CD4-positive, alpha-beta T cell treated with Interferon alpha-2 for 1 hour (primary cell): ENCODE data around the gene CRYM.

Source experiments
- DNase-seq, 2 donors: peaks; one replicate each; pipeline ENCODE4 v3.0.0-alpha.2; 2020 to 2022

CRYM gene

DNA sequence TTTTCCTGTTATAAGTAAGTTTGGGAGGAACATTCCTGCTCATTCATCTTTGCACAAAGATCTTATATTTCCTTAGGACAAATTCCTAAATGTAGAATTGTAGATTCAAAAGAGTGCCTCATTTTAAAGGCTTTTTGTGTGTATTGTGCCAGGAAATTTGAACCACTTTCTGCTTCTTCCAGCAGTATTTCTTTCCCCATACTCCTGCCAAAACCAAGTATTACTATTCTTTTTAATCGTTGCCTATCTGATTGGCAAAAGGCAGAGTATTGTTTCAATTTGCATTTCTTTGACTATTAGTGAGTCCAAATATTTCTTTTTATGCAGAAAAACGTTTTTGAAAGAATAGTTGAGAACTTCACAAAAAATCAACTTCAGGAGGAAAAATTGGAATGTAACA lies 35.3 kb downstream of the CRYM start:
- DNase-seq: no peak

DNA sequence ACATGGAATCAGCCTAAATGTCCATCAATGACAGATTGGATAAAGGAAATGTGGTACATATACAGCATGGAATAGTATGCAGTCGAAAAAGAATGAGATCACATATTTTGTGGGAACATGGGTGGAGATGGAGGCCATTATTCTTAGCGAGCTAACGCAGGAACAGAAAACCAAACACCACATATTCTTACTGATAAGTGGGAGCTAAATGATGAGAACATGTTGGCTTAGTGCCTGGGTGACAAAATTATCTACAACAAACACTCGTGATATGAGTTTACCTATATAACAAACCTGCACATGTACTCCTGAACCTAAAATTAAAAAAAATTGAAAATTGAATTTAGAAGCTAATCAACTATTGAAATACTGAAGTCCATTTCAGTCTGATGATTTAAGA lies 38.4 kb downstream of the CRYM start:
- no peak for DNase-seq

DNA sequence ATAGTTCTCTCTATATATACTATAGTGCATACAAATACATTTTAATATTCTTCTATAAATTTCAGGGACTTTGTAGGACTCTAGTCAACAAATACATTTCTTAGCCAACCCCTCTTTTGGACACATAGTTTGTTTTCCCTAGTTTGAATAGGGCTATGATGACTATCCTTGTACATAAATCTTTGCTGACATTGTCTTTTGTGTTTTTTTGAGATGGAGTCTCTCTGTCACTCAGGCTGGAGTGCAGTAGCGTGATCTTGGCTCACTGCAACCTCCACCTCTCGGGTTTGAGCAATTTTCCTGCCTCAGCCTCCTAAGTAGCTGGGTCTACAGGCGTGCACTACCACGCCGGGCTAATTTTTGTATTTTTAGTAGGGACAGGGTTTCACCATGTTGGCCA lies 41.3 kb downstream of the CRYM start:
- DNase-seq: no peak

DNA sequence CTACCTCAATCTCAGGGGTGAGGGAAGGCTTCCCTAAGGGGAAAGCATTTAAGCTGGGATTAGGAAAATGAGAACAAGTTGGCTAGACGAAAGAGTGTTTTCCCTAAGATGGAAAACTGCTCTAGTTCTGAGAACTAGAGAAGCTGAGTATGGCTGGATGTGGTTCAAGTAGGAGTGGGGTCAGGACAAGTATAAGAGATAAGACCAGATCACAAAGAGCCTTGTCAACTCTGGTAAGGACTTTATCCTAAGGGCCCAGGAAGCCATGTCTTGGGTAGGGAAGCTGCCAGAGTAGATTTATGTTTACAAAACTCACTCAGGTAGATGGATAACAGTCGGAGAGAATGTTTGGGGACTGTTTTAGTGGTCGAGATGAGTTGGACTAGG lies 42.9 kb downstream of the CRYM start:
- no peak for DNase-seq

DNA sequence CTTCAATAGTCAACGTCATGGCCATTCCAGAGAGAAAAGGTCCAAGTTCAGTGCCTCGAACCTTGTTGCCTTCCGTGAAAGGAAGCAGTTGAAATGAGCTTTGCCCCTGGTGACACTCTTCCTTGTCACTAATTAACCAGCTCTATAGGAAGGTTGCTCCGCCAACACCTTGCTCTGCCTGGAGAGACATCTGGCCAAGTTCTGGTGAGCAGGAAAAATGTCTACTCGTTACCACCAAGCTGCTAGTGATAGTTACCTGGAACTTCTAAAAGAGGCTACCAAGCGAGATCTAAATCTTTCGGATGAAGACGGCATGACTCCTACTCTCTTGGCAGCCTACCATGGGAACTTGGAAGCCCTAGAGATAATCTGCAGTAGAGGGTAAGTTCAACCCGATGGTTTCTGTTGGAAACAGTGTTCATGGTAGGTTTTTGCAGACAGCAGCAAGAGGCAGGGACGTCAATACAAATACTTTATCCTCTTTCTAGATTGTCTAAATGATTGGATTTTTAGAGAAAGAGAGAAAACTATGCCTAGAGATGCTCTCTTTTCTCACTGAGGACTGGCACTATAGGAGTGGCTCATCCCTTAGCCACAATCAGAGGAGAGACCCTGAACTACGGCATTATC lies 44.5 kb downstream of the CRYM start, which contains the start of gene ANKS4B:
Gene ANKS4B (plus strand): TSS at position 179 of the 630 bp plus-strand sequence. CDS start 39 bp downstream, at position 218.
- DNase-seq: no peak

DNA sequence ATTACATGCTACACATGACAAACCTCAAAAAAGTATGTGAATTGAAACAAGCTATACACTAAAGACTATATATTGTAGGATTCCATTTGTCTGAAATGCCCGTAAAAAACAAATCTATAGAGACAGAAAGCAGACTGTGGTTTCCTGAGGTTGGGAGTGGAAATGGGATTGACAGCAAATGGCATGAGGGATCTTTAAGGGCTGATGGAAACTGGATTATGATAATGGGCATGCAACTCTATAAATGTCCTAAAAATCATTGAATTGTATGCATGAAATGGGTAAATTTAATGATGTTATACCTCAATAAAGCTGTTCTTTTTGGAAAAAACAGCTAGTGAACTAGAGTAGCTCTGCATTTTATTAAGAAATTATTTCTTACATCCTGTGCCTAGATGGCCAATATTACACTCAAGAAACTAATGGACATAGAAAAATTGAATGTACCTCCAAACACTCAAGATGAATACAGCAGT lies 45.0 kb downstream of the CRYM start:
- no peak for DNase-seq

DNA sequence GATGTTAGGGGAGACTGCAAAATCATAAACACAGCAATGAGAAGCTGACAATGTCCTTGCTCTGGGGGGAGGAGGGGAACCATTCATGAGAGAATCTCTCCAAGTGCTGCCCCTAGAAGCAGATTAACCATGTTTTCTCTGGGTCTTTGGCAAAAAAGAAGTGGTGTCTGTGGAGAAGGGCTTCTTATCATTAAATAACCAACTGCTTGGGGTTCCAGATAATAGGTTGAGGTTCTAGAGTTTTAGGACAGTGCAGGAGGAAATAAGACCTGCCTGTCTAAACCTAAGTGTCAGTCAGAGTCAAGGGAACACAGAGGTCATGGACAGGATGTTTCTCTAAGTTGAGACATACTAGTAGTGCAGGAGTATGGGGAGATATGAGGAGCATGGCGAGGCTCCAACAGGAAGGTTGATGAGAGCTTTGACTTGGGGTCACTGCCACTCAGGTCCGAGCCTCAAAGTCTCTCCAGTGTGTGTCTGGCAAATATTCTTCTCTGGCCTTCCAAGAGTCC lies 49.7 kb downstream of the CRYM start:
- DNase-seq: no peak

DNA sequence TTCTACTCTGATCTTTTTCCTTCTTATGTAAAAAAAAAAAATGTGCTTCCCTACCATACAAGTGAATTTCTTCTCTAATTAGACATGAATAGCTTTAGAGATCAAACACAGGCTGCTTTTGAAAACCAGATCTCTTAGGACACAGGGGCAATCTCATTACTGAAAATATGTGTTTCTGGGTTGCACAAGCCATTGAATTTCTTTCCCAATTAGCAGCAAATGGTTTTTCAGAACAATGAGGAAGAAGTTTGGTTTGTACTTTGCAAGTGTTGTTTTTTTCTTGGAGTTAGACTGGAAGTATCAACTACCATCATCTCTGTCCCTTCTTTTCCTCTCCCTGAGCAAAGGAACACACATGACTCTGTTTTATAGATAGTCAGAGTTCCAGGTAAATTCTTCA lies 50.2 kb downstream of the CRYM start:
- no peak for DNase-seq

DNA sequence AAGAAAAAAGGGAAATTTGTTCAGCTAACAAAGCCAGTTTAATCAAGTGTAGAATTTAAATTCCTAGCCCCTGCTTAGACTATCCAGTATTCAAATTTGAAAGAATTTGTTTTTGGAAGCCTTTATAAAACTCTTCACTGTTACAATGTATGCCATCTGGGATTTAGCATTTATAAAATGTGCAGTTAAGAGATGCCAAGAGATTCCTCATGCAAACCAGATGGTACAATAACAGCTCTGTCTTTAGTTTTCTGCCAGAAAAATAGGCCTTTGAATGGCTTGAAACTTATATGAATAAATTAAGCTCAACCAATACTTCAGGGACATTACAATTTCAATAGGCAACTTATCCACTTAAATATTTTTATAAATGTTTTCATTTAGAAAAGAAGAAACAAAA lies 51.3 kb downstream of the CRYM start:
- DNase-seq: no peak

DNA sequence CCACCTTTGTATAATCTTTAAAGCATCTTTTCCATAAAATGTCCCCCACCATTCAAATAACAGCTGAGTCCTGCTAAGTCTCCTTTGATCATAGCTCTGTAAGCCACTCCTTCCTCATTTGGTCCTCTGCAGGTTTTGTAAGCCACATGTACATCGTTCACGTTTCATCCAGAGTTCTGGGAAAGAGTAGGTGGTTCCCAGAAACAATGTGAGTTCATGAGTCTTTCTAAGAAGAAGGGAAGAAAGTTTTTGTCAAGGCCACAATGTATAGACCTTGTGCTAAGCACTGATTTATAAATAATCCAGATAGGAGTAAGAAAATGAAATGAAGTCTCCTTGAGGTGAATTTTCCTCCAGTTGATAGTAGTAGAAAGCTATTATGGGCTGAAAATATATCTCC lies 53.3 kb downstream of the CRYM start:
- DNase-seq: no peak

DNA sequence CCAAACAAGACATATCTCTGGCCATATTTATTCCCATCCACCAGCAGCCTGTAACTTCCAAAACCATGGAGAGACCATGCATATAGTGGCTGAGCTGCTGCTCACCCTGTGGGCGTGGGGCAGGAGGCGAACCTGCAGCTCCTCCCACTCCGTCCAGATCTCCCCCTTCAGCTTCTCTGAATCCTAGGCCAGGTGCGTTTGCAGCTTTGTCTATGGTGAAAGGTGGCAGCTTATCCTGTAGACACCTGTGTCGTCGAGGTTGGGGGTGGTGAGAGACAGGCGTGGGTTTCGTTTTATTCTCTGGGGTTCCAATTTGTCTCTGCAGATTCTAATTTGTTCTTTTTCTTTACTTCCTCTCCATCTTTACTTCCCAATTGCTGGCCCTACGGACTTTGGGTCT lies 54.3 kb downstream of the CRYM start:
- DNase-seq: no peak

DNA sequence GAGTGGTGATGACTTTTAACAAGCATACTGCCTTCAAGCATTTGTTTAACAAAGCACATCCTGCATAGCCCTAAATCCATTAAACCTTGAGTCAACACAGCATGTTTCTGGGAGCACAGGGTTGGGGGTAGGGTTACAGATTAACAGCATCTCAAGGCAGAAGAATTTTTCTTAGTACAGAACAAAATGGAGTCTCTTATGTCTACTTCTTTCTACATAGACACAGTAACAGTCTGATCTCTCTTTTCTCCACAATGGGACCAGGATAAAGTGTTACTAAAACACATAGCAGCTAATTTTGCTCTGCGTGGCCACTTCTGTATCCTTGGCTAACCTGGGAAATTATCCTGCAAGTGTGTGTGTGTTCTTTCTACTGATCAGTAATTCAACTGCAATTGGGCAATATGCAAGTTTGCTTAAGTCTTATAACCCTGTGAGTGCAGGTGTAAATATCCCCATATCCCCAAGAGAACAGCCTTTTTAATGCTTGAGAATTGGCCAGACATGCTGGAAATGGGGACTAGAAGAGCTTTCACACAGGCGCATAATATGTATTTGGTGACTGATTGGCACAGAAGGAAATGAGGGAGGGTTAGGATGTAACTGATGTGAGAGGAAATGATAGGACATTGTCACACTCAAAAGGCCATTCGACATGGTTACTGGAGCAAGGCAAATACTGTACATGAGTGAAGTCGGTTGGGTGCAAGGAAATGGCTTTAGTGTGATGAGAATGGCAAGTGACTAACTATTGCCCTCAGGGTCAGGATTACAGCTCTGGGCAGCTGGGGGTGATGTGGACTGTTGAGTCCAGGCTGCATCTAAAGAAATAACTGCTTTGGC lies 55.4 kb downstream of the CRYM start:
- DNase-seq: no peak

DNA sequence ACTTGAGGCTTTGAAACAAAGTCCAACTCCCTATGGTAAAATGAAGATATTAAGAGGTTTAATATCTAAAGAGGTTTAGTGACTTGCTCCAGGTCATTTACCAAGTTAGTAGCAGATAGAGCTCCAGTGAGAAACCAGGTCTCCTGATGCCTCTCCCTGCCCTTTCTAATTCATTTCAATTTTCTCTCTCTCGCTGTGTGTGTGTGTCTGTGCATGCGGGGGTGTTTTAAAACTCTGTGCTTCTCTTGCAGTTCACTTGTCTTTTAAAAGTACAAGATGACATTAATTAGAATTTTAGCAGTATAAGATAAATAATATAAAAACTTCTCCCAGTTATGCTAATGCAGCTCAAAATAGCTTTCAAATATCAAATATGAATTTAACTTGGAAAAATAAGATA lies 58.5 kb downstream of the CRYM start:
- no peak for DNase-seq

DNA sequence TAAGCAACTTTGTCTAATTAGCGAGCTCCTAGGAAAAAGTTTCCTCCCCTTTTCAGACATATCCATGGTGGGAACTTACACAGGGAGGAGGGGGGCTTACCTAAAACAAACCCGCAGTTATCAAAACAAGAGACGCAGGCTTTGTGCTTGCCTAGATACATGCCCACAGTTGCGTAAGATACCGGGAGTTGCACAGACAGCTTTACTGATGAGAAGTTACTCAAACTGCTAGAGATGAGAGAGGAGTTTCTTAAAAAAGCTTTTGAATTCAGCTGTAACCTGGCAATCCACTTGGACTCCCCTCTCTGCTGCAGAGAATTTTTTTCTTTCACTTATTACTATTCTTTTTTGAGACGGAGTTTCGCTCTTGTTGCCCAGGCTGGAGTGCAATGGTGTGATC lies 59.9 kb downstream of the CRYM start:
- DNase-seq: no peak

DNA sequence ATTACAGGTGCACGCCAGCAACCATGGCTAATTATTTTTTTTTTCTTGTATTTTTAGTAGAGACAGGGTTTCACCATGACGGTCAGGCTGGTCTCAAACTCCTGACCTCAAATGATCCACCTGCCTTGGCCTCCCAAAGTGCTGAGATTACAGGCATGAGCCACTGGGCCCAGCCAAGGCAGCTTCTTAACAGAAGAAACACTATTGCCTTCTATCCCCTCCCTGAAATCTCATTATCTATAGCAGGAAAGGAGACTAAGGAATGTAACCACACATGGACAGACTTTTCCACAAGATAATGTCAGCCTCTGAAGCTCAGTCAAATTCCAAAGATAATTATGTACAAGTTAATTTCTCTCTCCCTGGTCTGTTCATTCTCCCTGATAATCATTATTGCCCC lies 61.0 kb downstream of the CRYM start:
- no peak for DNase-seq

DNA sequence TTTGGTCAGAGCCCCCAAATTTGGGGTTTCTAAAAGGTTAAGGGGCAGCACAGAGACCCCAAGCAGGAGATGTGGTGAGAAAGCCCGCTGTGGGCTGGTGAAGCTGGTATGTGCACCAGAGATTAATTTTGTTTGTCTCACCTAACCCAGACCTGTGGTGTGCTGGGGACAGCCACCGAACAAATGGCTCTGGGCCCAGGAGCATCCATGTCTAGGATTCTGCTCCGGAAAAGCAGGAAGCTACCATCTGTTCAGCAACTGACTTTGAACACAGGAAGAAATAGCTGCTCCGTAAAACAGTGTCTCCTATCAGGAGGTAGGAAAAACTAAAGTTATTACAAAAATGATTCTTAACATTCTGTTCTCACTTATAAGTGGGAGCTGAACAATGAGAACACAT lies 64.0 kb downstream of the CRYM start:
- no peak for DNase-seq

DNA sequence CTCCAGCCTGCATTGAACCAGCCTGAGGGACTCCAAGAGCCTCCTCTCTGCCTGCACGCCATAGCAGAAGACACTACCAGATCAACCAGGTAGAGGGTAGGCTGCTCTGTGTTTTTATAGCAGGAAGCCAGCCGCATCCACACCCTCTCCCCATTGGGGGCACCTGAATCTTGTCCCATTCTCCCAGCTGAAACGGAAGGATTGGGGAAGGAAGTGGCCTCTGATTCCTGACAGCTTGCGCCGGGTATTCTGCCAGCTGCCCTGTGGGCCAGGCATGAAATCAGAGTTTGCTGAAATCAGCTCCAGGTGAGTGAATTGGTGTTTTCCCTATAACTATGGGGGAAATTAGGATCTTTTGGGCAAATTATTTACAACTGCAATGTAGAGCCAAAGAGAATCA lies 66.6 kb downstream of the CRYM start, which contains the start of gene ZP2:
Gene ZP2 (minus strand): TSS at position 89 of the 400 bp plus-strand sequence. CDS start 27 bp downstream, at position 62.
- DNase-seq: no peak
